Erythroblast (primary cell): ENCODE data around the gene ATP13A2.

Experiments used
- GATA1 ChIP-seq: IDR thresholded peaks from 2 replicates; pipeline ENCODE4 v1.6.1; 2011; ENCODE audit warnings: low read depth, mild to moderate bottlenecking, control low read depth, low read length, moderate library complexity
- POLR2A ChIP-seq: IDR thresholded peaks from 2 replicates; pipeline ENCODE4 v1.6.1; 2011; ENCODE audit warnings: mild to moderate bottlenecking, low read length

DNA sequence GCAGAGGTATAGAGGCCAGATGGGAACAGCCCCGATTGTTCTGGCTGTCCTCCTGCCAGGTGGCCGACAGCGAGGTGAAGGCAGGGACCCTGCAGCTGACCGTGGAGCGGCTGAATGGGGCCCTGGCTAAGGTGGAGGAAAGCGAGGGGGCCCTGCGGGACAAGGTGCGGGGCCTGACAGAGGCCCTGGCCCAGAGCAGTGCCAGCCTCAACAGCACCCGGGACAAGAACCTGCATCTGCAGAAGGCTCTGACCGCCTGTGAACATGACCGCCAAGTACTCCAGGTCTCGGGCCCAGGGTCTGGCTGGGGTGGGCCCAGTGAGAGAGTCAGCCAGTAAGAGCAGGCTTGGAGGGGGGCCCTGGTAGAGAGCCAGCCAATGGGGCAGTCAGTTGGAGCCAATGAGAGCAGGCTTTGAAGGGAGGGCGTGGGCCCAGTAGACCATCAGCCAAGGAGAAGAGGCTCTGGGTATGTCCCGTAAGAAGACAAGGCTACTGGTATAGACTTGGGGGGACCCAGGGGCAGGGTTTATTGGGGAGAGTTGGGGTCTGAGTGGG, 42.6 kb downstream of the ATP13A2 start:
- TF ChIP-seq POLR2A (no peak), GATA1 (no peak)
